ENCODE results near the gene LPCAT3. TPM values are rescaled to one million over a fixed set of nuclear protein-coding genes. Genes with fewer than 3 reads are reported as not detected.

Gene LPCAT3
- total RNA-seq, 2 donors from 2014 or later = 25.4 to 31.9 TPM

GRCh38 chr12:6945613-6946012, 72.7 kb downstream of the LPCAT3 start:
- no peak for DNase-seq (ENCODE audit: low spot score)
- H3K27ac Mint-ChIP-seq = peak overlapping the region; percentile 95 to 97
- no peak for ATAC-seq
- H3K27me3 Mint-ChIP-seq = no peaks in the 10 kb centered on the region
- H3K36me3 Mint-ChIP-seq = no peaks in the 10 kb centered on the region
- peaks cover 61 to 67% of the 10 kb centered on the region in 2 donors for H3K4me1 Mint-ChIP-seq (ENCODE audit: low read depth in 2 of 2)
- H3K9me3 Mint-ChIP-seq = no peaks in the 10 kb centered on the region
- peak overlapping the region; percentile 85 for H3K4me3 Mint-ChIP-seq

- H3K4me3 Mint-ChIP-seq = peak overlapping the region; percentile 85
- peak overlapping the region; percentile 95 to 97 for H3K27ac Mint-ChIP-seq
- ATAC-seq (peak; percentile 71 to 72), DNase-seq (ENCODE audit: low spot score) (peak; percentile 93)
- no peaks in the 10 kb centered on the region for H3K27me3 Mint-ChIP-seq
- no peaks in the 10 kb centered on the region for H3K9me3 Mint-ChIP-seq
- no peaks in the 10 kb centered on the region for H3K36me3 Mint-ChIP-seq
- H3K4me1 Mint-ChIP-seq (ENCODE audit: low read depth in 2 of 2) = peaks cover 51 to 62% of the 10 kb centered on the region in 2 donors
Measured at GRCh38 chr12:6944381-6945186, 73.7 kb downstream of the LPCAT3 start.

- H3K4me1 Mint-ChIP-seq (ENCODE audit: low read depth in 2 of 2) = peaks cover 45 to 62% of the 10 kb centered on the region in 2 donors
- ATAC-seq = peak; percentile 87 to 89
- peak within 1 kb of the TSS; percentile 85 for H3K4me3 Mint-ChIP-seq
- DNase-seq (ENCODE audit: low spot score) = peak; percentile 92
- peak within 1 kb of the TSS; percentile 95 to 97 for H3K27ac Mint-ChIP-seq
- H3K27me3 Mint-ChIP-seq = no peaks in the 10 kb centered on the region
- no peaks in the 10 kb centered on the region for H3K36me3 Mint-ChIP-seq
- no peaks in the 10 kb centered on the region for H3K9me3 Mint-ChIP-seq
Measured at GRCh38 chr12:6943722-6944380, 74.4 kb downstream of the LPCAT3 start, which contains the start of the genes C12orf57 and RNU7-1. Gene C12orf57, plus strand, starts transcription at chr12:6944022. Its CDS starts 100 bp downstream, at chr12:6944122. Gene RNU7-1, plus strand, starts transcription at chr12:6943816.

GRCh38 chr12:6943389-6943721, 74.9 kb downstream of the LPCAT3 start:
- peak overlapping the region; percentile 85 for H3K4me3 Mint-ChIP-seq
- no peaks in the 10 kb centered on the region for H3K9me3 Mint-ChIP-seq
- no peaks in the 10 kb centered on the region for H3K36me3 Mint-ChIP-seq
- DNase-seq (ENCODE audit: low spot score) = no peak
- peak overlapping the region; percentile 95 to 97 for H3K27ac Mint-ChIP-seq
- peaks cover 42 to 58% of the 10 kb centered on the region in 2 donors for H3K4me1 Mint-ChIP-seq (ENCODE audit: low read depth in 2 of 2)
- no peaks in the 10 kb centered on the region for H3K27me3 Mint-ChIP-seq
- ATAC-seq = peak; percentile 47 to 57

- Mint-ChIP-seq H3K27me3 (no peaks in the 10 kb centered on the region), H3K36me3 (no peaks in the 10 kb centered on the region), H3K4me1 (ENCODE audit: low read depth in 2 of 2) (peaks cover 38 to 54% of the 10 kb centered on the region in 2 donors), H3K27ac (peak overlapping the region; percentile 95 to 97), H3K4me3 (no peak overlapping the region), H3K9me3 (no peaks in the 10 kb centered on the region)
- DNase-seq (ENCODE audit: low spot score) (no peak), ATAC-seq (no peak)
Measured at GRCh38 chr12:6942331-6942665, 76.0 kb downstream of the LPCAT3 start.

- Mint-ChIP-seq H3K27ac (peak overlapping the region in 1 of 2 donors; percentile 97), H3K9me3 (no peaks in the 10 kb centered on the region), H3K27me3 (no peaks in the 10 kb centered on the region), H3K4me3 (no peak overlapping the region), H3K36me3 (no peaks in the 10 kb centered on the region), H3K4me1 (ENCODE audit: low read depth in 2 of 2) (peaks cover 37 to 52% of the 10 kb centered on the region in 2 donors)
- ATAC-seq (no peak), DNase-seq (ENCODE audit: low spot score) (no peak)
Measured at GRCh38 chr12:6941782-6942181, 76.5 kb downstream of the LPCAT3 start.

- H3K27me3 Mint-ChIP-seq = no peaks in the 10 kb centered on the region
- H3K27ac Mint-ChIP-seq = no peak overlapping the region
- no peak overlapping the region for H3K4me3 Mint-ChIP-seq
- no peak for DNase-seq (ENCODE audit: low spot score)
- ATAC-seq = no peak
- no peaks in the 10 kb centered on the region for H3K9me3 Mint-ChIP-seq
- H3K4me1 Mint-ChIP-seq (ENCODE audit: low read depth in 2 of 2) = peaks cover 38 to 53% of the 10 kb centered on the region in 2 donors
- H3K36me3 Mint-ChIP-seq = no peaks in the 10 kb centered on the region
Measured at GRCh38 chr12:6941267-6941666, 77.0 kb downstream of the LPCAT3 start.

- DNase-seq (ENCODE audit: low spot score) (no peak), ATAC-seq (no peak)
- H3K27me3 Mint-ChIP-seq = no peaks in the 10 kb centered on the region
- H3K4me3 Mint-ChIP-seq = peak overlapping the region; percentile 65
- peak overlapping the region; percentile 75 for H3K27ac Mint-ChIP-seq
- H3K4me1 Mint-ChIP-seq (ENCODE audit: low read depth in 2 of 2) = peaks cover 36 to 47% of the 10 kb centered on the region in 2 donors
- H3K9me3 Mint-ChIP-seq = no peaks in the 10 kb centered on the region
- no peaks in the 10 kb centered on the region for H3K36me3 Mint-ChIP-seq
Measured at GRCh38 chr12:6939191-6939540, 79.1 kb downstream of the LPCAT3 start.

GRCh38 chr12:6938353-6939190, 79.7 kb downstream of the LPCAT3 start:
- no peaks in the 10 kb centered on the region for H3K36me3 Mint-ChIP-seq
- peak overlapping the region; percentile 83 for H3K4me3 Mint-ChIP-seq
- peak overlapping the region; percentile 80 to 81 for H3K27ac Mint-ChIP-seq
- H3K9me3 Mint-ChIP-seq = no peaks in the 10 kb centered on the region
- H3K4me1 Mint-ChIP-seq (ENCODE audit: low read depth in 2 of 2) = peaks cover 31 to 49% of the 10 kb centered on the region in 2 donors
- H3K27me3 Mint-ChIP-seq = no peaks in the 10 kb centered on the region
- no peak for ATAC-seq
- DNase-seq (ENCODE audit: low spot score) = no peak

GRCh38 chr12:6937481-6938352, 80.6 kb downstream of the LPCAT3 start:
- H3K4me1 Mint-ChIP-seq (ENCODE audit: low read depth in 2 of 2) = peaks cover 31 to 46% of the 10 kb centered on the region in 2 donors
- peak; percentile 98 to 99 for ATAC-seq
- no peaks in the 10 kb centered on the region for H3K9me3 Mint-ChIP-seq

GRCh38 chr12:6936636-6937480, 81.4 kb downstream of the LPCAT3 start:
- peak in 1 of 2 donors; percentile 2 for ATAC-seq
- Mint-ChIP-seq H3K27me3 (no peaks in the 10 kb centered on the region), H3K4me1 (ENCODE audit: low read depth in 2 of 2) (peaks cover 30 to 42% of the 10 kb centered on the region in 2 donors), H3K9me3 (no peaks in the 10 kb centered on the region), H3K36me3 (no peaks in the 10 kb centered on the region), H3K4me3 (peak overlapping the region; percentile 83), H3K27ac (peak overlapping the region; percentile 61 to 81)
- DNase-seq (ENCODE audit: low spot score) = no peak

More at GRCh38 chr12:6937481-6938352, 80.6 kb downstream of the LPCAT3 start:
- H3K4me3 Mint-ChIP-seq = peak overlapping the region; percentile 83
- H3K27ac Mint-ChIP-seq = peak overlapping the region; percentile 80 to 81
- H3K27me3 Mint-ChIP-seq = no peaks in the 10 kb centered on the region
- H3K36me3 Mint-ChIP-seq = no peaks in the 10 kb centered on the region
- peak; percentile 95 for DNase-seq (ENCODE audit: low spot score)

- Mint-ChIP-seq H3K9me3 (no peaks in the 10 kb centered on the region), H3K27ac (peak overlapping the region; percentile 61 to 81), H3K27me3 (no peaks in the 10 kb centered on the region), H3K4me3 (peak overlapping the region; percentile 83), H3K36me3 (no peaks in the 10 kb centered on the region), H3K4me1 (ENCODE audit: low read depth in 2 of 2) (peaks cover 30 to 42% of the 10 kb centered on the region in 2 donors)
- DNase-seq (ENCODE audit: low spot score) (no peak), ATAC-seq (no peak)
Measured at GRCh38 chr12:6936194-6936635, 82.1 kb downstream of the LPCAT3 start.

Data from natural killer cell treated with Interleukin-12 subunit alpha and Interleukin-12 subunit beta and Interleukin-15 and Interleukin-18, amount 100 ng/mL, for 72 hours (primary cell).